GM12865 (cell line): ENCODE results near the gene GRID2.
A peak's percentile ranks its signal among the peaks of the same experiment; 100 is the strongest.
"Not testable (repeated sequence)": the region's sequence is repeated elsewhere in the genome, so short reads cannot be mapped to it uniquely, and the experiment has no call there.

ENCODE experiments used
- DNase-seq: peaks from one replicate; pipeline ENCODE4 v3.0.0; 2010; ENCODE audit warnings: low read depth
- H3K4me3 ChIP-seq: 2 replicates; pipeline ENCODE4 v1.5.1; 2011; ENCODE audit warnings: mild to moderate bottlenecking, low read depth, low read length, control low read depth
- CTCF ChIP-seq: IDR thresholded peaks from 2 replicates; pipeline ENCODE4 v1.5.1; 2011; ENCODE audit warnings: low read length, control low read depth, low read depth, inconsistent platforms; ENCODE audit not compliant: insufficient read depth; ENCODE audit errors: missing control alignments

Gene GRID2

GRCh38 chr4:92362028-92362427 lies 58.3 kb downstream of the GRID2 start:
- no peak for TF ChIP-seq CTCF
- no peak for DNase-seq
- H3K4me3 ChIP-seq: no peak overlapping the region

GRCh38 chr4:92368653-92369052 lies 64.9 kb downstream of the GRID2 start:
- DNase-seq: no peak
- no peak for TF ChIP-seq CTCF
- H3K4me3 ChIP-seq: no peak overlapping the region

GRCh38 chr4:92381616-92382015 lies 77.8 kb downstream of the GRID2 start:
- TF ChIP-seq CTCF: no peak
- H3K4me3 ChIP-seq: no peak overlapping the region
- DNase-seq: no peak

GRCh38 chr4:92382128-92382527 lies 78.4 kb downstream of the GRID2 start:
- H3K4me3 ChIP-seq: no peak overlapping the region
- no peak for TF ChIP-seq CTCF
- DNase-seq: no peak

- peak; percentile 55 for TF ChIP-seq CTCF
- peak; percentile 54 for DNase-seq
- H3K4me3 ChIP-seq: no peak overlapping the region
Measured at GRCh38 chr4:92387459-92388069, 83.8 kb downstream of the GRID2 start.

- H3K4me3 ChIP-seq: no peak overlapping the region
- no peak for TF ChIP-seq CTCF
- DNase-seq: no peak
Measured at GRCh38 chr4:92399032-92399431, 95.3 kb downstream of the GRID2 start.

GRCh38 chr4:92403525-92403924 lies 99.8 kb downstream of the GRID2 start:
- not testable (repeated sequence) for DNase-seq, H3K4me3 ChIP-seq
